ENCODE measurements around the gene SPHKAP.

DNA sequence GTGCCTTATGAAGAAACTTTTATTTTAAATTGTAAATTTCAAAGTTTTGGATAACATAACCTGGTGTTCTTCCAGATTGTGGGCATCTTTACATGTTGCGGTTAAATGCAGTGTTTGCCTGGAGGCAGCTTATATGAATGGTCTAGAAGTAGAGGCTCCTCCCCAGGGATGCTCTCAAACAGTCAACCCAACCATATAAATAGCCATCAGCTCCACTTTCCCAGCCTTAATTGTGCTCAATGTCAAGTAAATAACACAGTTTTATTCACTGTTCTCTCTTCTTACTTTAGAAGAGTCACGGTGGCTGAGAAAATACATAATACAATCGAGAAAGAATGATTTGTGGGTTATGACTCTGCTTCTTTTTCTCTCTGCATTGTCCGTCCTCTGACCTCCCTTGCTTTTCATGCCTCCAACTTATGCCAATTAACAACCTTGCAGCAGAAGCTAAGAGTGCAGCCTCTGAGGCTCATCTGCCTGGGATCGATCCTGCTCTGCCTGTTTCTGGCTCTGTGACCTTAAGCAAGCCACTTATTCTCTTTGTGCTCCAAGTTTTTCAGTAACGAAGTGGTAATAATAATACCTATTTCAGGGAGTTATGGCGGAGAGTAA lies 209.8 kb downstream of the SPHKAP start:
- TF ChIP-seq CTCF (IDR thresholded peaks at IDR 0.05) (no peak), POLR2A (IDR thresholded peaks at IDR 0.05) (no peak)
